ENCODE data around the gene ATG4C.
"Not testable (repeated sequence)": the region's sequence is repeated elsewhere in the genome, so short reads cannot be mapped to it uniquely, and the experiment has no call there.

ATG4C gene

GRCh38 chr1:62774971-62775595 lies 8.8 kb upstream of the ATG4C start:
- no peak for DNase-seq

GRCh38 chr1:62778208-62778607 lies 5.7 kb upstream of the ATG4C start:
- no peak for DNase-seq

- no peak for DNase-seq
Observed at GRCh38 chr1:62781841-62782543, 1.9 kb upstream of the ATG4C start.

GRCh38 chr1:62782544-62783212 lies 1.3 kb upstream of the ATG4C start:
- not testable (repeated sequence) for DNase-seq

- DNase-seq, result no peak
Observed at GRCh38 chr1:62784509-62785365, 805 bp downstream of the ATG4C start.

GRCh38 chr1:62790716-62791115 lies 6.8 kb downstream of the ATG4C start:
- no peak for DNase-seq

GRCh38 chr1:62794053-62794452 lies 10.1 kb downstream of the ATG4C start:
- no peak for DNase-seq

GRCh38 chr1:62796221-62796620 lies 12.3 kb downstream of the ATG4C start:
- no peak for DNase-seq

- DNase-seq, result no peak
Observed at GRCh38 chr1:62799688-62800087, 15.8 kb downstream of the ATG4C start.

GRCh38 chr1:62800281-62800680 lies 16.3 kb downstream of the ATG4C start:
- no peak for DNase-seq

- DNase-seq, result no peak
Observed at GRCh38 chr1:62800825-62801306, 16.9 kb downstream of the ATG4C start.

GRCh38 chr1:62809788-62810187 lies 25.9 kb downstream of the ATG4C start:
- no peak for DNase-seq

GRCh38 chr1:62810420-62811274 lies 26.7 kb downstream of the ATG4C start:
- DNase-seq, result no peak

GRCh38 chr1:62823556-62823955 lies 39.6 kb downstream of the ATG4C start:
- no peak for DNase-seq

GRCh38 chr1:62826901-62827300 lies 43.0 kb downstream of the ATG4C start:
- DNase-seq, result no peak

- not testable (repeated sequence) for DNase-seq
Observed at GRCh38 chr1:62827786-62828185, 43.9 kb downstream of the ATG4C start.

GRCh38 chr1:62832276-62832675 lies 48.3 kb downstream of the ATG4C start:
- DNase-seq, result no peak

GRCh38 chr1:62833529-62833928 lies 49.6 kb downstream of the ATG4C start:
- DNase-seq, result no peak

GRCh38 chr1:62834400-62834961 lies 50.5 kb downstream of the ATG4C start:
- DNase-seq, result no peak

GRCh38 chr1:62836856-62837540 lies 53.1 kb downstream of the ATG4C start:
- DNase-seq, result no peak

GRCh38 chr1:62840555-62840954 lies 56.6 kb downstream of the ATG4C start:
- DNase-seq, result no peak

Measured in CD4-positive, alpha-beta T cell treated with Interleukin-6 for 4 hours (primary cell).